DOHH2 (cell line): ENCODE measurements around the gene RHCE.

ENCODE experiments used
- EZH2phosphoT487 ChIP-seq: fragments of 200-600 bp; sonication (generic); IDR thresholded peaks from 2 replicates; pipeline ENCODE4 v1.6.1; 2017; ENCODE audit warnings: borderline replicate concordance, mild to moderate bottlenecking, antibody characterized with exemption, low read length, moderate library complexity, mixed read lengths
- TF ChIP-seq, protein P1 (sequence below): fragments of 200-600 bp; sonication (generic); IDR thresholded peaks from one replicate; pipeline ENCODE4 v1.5.1; 2014; ENCODE audit warnings: antibody characterized with exemption, mild to moderate bottlenecking, low read depth, low read length; ENCODE audit not compliant: poor library complexity, severe bottlenecking

DNA sequence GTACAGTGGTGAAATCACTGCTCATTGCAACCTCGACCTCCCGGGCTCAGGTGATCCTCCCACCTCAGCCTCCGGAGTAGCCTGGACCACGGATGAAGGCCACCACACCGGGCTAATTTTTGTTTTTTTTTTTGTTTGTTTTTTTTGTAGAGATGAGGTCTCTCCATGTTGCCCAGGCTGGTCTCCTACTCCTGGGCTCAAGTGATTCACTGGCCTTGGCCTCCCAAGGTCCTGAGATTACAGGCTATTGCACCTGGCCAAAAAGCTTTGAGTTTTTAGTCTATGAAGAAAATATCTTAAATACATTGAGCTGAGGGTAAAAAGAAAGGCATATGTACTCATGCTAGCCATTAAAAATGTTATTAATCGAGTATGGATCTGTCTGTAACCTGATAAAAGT lies 78.9 kb downstream of the RHCE start:
- TF ChIP-seq, protein P1, sequence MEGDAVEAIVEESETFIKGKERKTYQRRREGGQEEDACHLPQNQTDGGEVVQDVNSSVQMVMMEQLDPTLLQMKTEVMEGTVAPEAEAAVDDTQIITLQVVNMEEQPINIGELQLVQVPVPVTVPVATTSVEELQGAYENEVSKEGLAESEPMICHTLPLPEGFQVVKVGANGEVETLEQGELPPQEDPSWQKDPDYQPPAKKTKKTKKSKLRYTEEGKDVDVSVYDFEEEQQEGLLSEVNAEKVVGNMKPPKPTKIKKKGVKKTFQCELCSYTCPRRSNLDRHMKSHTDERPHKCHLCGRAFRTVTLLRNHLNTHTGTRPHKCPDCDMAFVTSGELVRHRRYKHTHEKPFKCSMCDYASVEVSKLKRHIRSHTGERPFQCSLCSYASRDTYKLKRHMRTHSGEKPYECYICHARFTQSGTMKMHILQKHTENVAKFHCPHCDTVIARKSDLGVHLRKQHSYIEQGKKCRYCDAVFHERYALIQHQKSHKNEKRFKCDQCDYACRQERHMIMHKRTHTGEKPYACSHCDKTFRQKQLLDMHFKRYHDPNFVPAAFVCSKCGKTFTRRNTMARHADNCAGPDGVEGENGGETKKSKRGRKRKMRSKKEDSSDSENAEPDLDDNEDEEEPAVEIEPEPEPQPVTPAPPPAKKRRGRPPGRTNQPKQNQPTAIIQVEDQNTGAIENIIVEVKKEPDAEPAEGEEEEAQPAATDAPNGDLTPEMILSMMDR, result no peak
- TF ChIP-seq EZH2phosphoT487, result no peak
